Measurements from ENCODE around the gene MPST. TPM values are rescaled to one million over a fixed set of nuclear protein-coding genes. Genes with fewer than 3 reads are reported as not detected.

MPST gene
- total and polyA plus RNA-seq, 8 donors: 41.4 to 63.1 (median 55.6) TPM

DNA sequence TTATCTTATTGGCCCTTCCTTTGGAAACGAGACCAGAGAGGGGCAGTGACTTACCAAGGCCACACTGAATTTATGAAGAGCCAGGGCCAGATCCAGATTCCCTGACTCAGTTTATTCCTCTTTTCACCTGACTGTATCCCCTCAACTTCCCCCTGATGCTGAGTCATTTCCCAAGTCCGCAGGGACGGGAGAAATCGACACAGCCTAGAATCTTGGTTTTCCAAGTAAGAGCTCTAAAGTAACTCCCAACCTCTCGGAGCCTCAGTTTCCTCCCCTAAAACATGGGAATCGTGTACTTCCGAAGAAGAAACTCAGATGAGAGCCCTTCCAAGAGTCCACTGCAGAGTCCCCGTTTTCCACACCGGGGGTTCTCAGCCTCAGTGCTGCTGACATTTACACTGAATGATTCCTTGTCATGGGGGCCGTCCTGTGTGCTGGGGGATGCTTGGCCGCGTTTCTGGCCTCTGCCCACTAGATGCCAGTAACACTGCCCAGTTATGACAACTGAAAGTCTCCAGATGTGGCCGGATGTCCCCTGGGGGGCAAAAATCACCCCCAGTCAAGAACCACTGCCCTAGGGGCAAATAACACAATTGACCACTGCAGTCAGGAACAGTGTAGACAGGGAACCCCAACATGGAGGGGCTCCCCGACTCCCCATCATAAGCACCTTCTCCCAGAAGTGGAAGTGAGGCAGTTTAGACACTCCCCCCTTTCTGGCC is 11.2 kb downstream of the MPST start:
- Histone ChIP-seq H3K27me3 (no peaks in the 10 kb centered on the region), H3K4me1 (peaks cover 4 to 17% of the 10 kb centered on the region in 2 donors), H3K9me3 (no peaks in the 10 kb centered on the region), H3K27ac (no peak overlapping the region), H3K36me3 (peaks cover 0 to 46% of the 10 kb centered on the region in 2 donors), H3K4me3 (no peak overlapping the region)
- ATAC-seq: no peak
- intact Hi-C loops (cut with DNase I): no loop called here
- TF ChIP-seq, protein P1, sequence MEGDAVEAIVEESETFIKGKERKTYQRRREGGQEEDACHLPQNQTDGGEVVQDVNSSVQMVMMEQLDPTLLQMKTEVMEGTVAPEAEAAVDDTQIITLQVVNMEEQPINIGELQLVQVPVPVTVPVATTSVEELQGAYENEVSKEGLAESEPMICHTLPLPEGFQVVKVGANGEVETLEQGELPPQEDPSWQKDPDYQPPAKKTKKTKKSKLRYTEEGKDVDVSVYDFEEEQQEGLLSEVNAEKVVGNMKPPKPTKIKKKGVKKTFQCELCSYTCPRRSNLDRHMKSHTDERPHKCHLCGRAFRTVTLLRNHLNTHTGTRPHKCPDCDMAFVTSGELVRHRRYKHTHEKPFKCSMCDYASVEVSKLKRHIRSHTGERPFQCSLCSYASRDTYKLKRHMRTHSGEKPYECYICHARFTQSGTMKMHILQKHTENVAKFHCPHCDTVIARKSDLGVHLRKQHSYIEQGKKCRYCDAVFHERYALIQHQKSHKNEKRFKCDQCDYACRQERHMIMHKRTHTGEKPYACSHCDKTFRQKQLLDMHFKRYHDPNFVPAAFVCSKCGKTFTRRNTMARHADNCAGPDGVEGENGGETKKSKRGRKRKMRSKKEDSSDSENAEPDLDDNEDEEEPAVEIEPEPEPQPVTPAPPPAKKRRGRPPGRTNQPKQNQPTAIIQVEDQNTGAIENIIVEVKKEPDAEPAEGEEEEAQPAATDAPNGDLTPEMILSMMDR (IDR thresholded peaks at IDR 0.05): no peak
- DNase-seq: no peak

GRCh38 chr22:37032134-37032534 is 12.6 kb downstream of the MPST start:
- peak; percentile 52 for ATAC-seq
- TF ChIP-seq, protein P1 (IDR thresholded peaks at IDR 0.05): no peak
- DNase-seq: no peak
- Histone ChIP-seq H3K27me3 (no peaks in the 10 kb centered on the region), H3K4me1 (peaks cover 4 to 17% of the 10 kb centered on the region in 2 donors), H3K27ac (peak overlapping the region; percentile 61 to 70), H3K4me3 (no peak overlapping the region), H3K36me3 (peaks cover 0 to 32% of the 10 kb centered on the region in 2 donors), H3K9me3 (no peaks in the 10 kb centered on the region)
- intact Hi-C loops (cut with DNase I): no loop called here

DNA sequence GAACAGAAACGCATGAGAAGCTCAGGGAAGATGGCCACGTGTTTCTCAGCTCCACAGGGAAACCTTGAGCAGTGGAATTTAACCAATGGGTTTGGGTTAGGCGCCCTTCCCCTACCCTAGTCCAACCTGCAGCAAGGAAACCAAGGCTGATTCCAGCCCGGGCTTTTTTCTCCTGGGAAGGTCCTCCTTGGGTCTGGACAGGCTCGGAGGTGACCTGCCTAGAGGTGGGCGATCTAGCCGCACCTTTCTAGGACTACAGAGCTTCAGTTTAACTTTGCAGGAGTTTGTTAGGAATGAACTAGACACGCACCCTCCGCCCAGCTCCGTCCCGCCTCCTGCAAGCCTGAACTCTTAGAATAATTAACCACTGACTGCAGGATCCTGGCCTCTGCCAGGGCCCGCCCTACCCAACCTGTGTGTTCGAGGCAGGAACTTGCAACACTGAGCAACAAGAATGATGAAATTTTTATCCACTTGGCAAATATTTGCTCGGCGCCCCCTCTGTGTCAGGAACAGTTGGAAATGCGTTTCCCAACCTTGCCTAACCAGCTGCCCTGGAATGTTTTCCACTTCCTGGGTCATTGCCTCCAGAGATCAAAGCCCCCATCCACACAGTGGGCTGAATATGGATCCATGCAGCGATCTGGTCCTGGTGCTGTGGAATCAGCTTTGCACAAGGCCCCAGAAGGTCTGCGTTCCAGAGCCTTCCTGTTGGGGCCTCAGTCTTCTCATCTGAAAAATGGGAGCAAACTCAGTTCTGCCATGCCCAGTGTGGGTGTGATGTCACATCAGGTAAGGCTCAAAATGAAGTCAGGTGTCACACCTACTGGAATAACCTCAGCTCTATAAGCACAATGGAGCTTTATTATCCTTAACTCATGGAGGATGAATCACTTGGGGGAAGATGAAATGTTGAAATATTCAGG is 13.3 kb downstream of the MPST start:
- Histone ChIP-seq H3K4me3 (no peak overlapping the region), H3K27ac (peak overlapping the region; percentile 61 to 70), H3K4me1 (peaks cover 4 to 17% of the 10 kb centered on the region in 2 donors), H3K9me3 (no peaks in the 10 kb centered on the region), H3K36me3 (peaks cover 0 to 25% of the 10 kb centered on the region in 2 donors), H3K27me3 (no peaks in the 10 kb centered on the region)
- DNase-seq (peak in 3 of 4 donors; percentile 77 to 87 (median 86)), ATAC-seq (peak; percentile 92)
- intact Hi-C loops (cut with DNase I): no loop called here
- TF ChIP-seq, protein P1 (IDR thresholded peaks at IDR 0.05): no peak

- Histone ChIP-seq H3K4me3 (no peak overlapping the region), H3K36me3 (peaks cover 0 to 17% of the 10 kb centered on the region in 2 donors), H3K9me3 (no peaks in the 10 kb centered on the region), H3K27ac (no peak overlapping the region), H3K4me1 (peaks cover 4 to 17% of the 10 kb centered on the region in 2 donors), H3K27me3 (no peaks in the 10 kb centered on the region)
- TF ChIP-seq, protein P1 (IDR thresholded peaks at IDR 0.05): no peak
- intact Hi-C loops (cut with DNase I): no loop called here
- no peak for DNase-seq
- ATAC-seq: no peak
Measured at GRCh38 chr22:37033605-37034430, 14.3 kb downstream of the MPST start.
